ENCODE data around the gene SIDT1. TPM values are rescaled to one million over a fixed set of nuclear protein-coding genes. Genes with fewer than 3 reads are reported as not detected.

Gene SIDT1
- total and polyA plus RNA-seq, 4 donors: 0.08 to 2.2 (median 0.82) TPM

DNA sequence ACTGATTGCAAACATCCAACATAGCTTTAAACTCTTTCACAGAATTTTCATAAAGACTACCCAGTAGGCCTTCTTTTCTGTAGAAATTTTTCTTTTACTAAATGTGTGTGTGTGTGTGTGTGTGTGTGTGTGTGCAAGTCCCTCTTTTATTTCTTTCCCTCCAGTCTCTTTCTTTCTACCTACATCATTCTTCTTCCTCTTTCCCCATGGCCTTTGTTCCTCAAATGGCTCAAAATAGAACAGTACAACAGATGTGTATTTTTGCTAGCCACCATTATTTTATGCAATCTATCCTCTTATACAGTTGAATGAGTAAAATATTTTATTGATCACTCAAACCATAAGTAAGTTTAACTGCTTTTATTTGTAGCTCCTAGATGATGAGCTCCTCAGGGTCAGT lies 87.7 kb downstream of the SIDT1 start:
- H3K27ac ChIP-seq (ENCODE audit: low read depth in 1 of 2, low read length in 2 of 2): no peak overlapping the region
- TF ChIP-seq SP1 (IDR thresholded peaks at IDR 0.05): no peak
- TF ChIP-seq YY1 (IDR thresholded peaks at IDR 0.05): no peak
- no peak for TF ChIP-seq EGR1 (IDR thresholded peaks at IDR 0.05; ENCODE audit: low read depth in 2 of 2)
- TF ChIP-seq, protein P1, sequence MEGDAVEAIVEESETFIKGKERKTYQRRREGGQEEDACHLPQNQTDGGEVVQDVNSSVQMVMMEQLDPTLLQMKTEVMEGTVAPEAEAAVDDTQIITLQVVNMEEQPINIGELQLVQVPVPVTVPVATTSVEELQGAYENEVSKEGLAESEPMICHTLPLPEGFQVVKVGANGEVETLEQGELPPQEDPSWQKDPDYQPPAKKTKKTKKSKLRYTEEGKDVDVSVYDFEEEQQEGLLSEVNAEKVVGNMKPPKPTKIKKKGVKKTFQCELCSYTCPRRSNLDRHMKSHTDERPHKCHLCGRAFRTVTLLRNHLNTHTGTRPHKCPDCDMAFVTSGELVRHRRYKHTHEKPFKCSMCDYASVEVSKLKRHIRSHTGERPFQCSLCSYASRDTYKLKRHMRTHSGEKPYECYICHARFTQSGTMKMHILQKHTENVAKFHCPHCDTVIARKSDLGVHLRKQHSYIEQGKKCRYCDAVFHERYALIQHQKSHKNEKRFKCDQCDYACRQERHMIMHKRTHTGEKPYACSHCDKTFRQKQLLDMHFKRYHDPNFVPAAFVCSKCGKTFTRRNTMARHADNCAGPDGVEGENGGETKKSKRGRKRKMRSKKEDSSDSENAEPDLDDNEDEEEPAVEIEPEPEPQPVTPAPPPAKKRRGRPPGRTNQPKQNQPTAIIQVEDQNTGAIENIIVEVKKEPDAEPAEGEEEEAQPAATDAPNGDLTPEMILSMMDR (IDR thresholded peaks at IDR 0.05; ENCODE audit: low read depth, low read length, missing input control): no peak
- TF ChIP-seq JUND (IDR thresholded peaks at IDR 0.05): no peak
- TF ChIP-seq RXRA (IDR thresholded peaks at IDR 0.05): no peak
- no peak for TF ChIP-seq GABPA (IDR thresholded peaks at IDR 0.05 in 1 of 2, conservative IDR thresholded peaks at IDR 0.05 in 1 of 2)
- H3K9ac ChIP-seq (ENCODE audit: low read depth in 1 of 2, low read length in 2 of 2): no peak overlapping the region
- no peaks in the 10 kb centered on the region for H3K36me3 ChIP-seq (ENCODE audit: control insufficient read depth in 4 of 4, insufficient read depth in 3 of 4, low read depth in 1 of 4, low read length in 3 of 4)
- no peaks in the 10 kb centered on the region for H3K4me1 ChIP-seq (ENCODE audit: control insufficient read depth in 4 of 4, insufficient read depth in 4 of 4, low read length in 3 of 4)
- no peaks in the 10 kb centered on the region for H3K9me3 ChIP-seq (ENCODE audit: control insufficient read depth in 4 of 4, low read length in 3 of 4)
- no peaks in the 10 kb centered on the region for H3K27me3 ChIP-seq (ENCODE audit: control insufficient read depth in 4 of 4, insufficient read depth in 4 of 4, low read length in 3 of 4)
- no peak overlapping the region for H3K4me3 ChIP-seq (ENCODE audit: low read depth in 1 of 3, low read length in 3 of 3)
- DNase-seq (ENCODE audit: low spot score): no peak

DNA sequence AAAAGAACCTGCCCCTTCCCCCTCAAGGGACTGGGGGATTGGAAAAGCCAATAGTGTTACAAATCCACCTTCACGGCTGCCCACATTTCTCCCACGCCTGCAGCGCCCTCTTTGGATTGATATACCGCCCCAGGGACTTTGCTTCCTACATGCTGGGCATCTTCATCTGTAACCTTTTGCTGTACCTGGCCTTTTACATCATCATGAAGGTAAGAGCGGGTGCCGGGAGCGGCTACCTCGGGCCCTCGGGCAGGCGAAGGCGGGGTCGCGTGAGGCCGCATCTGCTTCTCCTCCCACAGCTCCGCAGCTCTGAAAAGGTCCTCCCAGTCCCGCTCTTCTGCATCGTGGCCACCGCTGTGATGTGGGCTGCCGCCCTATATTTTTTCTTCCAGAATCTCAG lies 91.0 kb downstream of the SIDT1 start:
- Histone ChIP-seq H3K4me3 (ENCODE audit: low read depth in 1 of 3, low read length in 3 of 3) (no peak overlapping the region), H3K4me1 (ENCODE audit: control insufficient read depth in 4 of 4, insufficient read depth in 4 of 4, low read length in 3 of 4) (peaks cover 0 to 9% (median 4%) of the 10 kb centered on the region in 4 donors), H3K9me3 (ENCODE audit: control insufficient read depth in 4 of 4, low read length in 3 of 4) (no peaks in the 10 kb centered on the region), H3K27me3 (ENCODE audit: control insufficient read depth in 4 of 4, insufficient read depth in 4 of 4, low read length in 3 of 4) (no peaks in the 10 kb centered on the region), H3K9ac (ENCODE audit: low read depth in 1 of 2, low read length in 2 of 2) (no peak overlapping the region), H3K27ac (ENCODE audit: low read depth in 1 of 2, low read length in 2 of 2) (no peak overlapping the region), H3K36me3 (ENCODE audit: control insufficient read depth in 4 of 4, insufficient read depth in 3 of 4, low read depth in 1 of 4, low read length in 3 of 4) (no peaks in the 10 kb centered on the region)
- 60% methylated on average over 19 of the region's 19 CpGs for WGBS
- no peak for DNase-seq (ENCODE audit: low spot score)
- no peak for TF ChIP-seq TAF1 (conservative IDR thresholded peaks at IDR 0.05)
- peak in 1 of 2 donors; percentile 8 for TF ChIP-seq RAD21 (IDR thresholded peaks at IDR 0.05)
- no peak for TF ChIP-seq FOXA2 (IDR thresholded peaks at IDR 0.05)
- TF ChIP-seq NR2F2 (IDR thresholded peaks at IDR 0.05): no peak

DNA sequence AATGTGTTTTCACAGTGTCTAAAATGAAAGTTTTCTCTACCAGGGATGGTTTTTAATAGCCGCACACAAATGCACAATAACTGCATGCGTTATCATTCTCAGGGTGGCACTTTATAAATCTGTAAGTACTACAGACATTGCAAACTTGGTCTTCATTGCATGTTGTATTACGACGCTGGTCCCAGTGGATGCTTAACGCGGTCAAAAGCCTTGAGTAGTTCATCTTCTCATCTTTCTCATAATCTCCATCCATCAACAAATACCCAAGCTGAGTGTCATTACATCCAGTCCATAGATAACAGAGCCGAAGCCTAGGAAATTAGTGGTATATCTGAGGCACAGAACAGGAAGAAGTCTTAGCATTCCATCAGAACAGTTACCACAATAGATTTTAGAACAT lies 91.5 kb downstream of the SIDT1 start:
- Histone ChIP-seq H3K27ac (ENCODE audit: low read depth in 1 of 2, low read length in 2 of 2) (no peak overlapping the region), H3K9ac (ENCODE audit: low read depth in 1 of 2, low read length in 2 of 2) (no peak overlapping the region), H3K4me3 (ENCODE audit: low read depth in 1 of 3, low read length in 3 of 3) (no peak overlapping the region), H3K36me3 (ENCODE audit: control insufficient read depth in 4 of 4, insufficient read depth in 3 of 4, low read depth in 1 of 4, low read length in 3 of 4) (no peaks in the 10 kb centered on the region), H3K9me3 (ENCODE audit: control insufficient read depth in 4 of 4, low read length in 3 of 4) (no peaks in the 10 kb centered on the region), H3K4me1 (ENCODE audit: control insufficient read depth in 4 of 4, insufficient read depth in 4 of 4, low read length in 3 of 4) (peaks cover 0 to 9% (median 4%) of the 10 kb centered on the region in 4 donors), H3K27me3 (ENCODE audit: control insufficient read depth in 4 of 4, insufficient read depth in 4 of 4, low read length in 3 of 4) (no peaks in the 10 kb centered on the region)
- 95% methylated on average over 7 of the region's 7 CpGs for WGBS
- TF ChIP-seq, protein P2, sequence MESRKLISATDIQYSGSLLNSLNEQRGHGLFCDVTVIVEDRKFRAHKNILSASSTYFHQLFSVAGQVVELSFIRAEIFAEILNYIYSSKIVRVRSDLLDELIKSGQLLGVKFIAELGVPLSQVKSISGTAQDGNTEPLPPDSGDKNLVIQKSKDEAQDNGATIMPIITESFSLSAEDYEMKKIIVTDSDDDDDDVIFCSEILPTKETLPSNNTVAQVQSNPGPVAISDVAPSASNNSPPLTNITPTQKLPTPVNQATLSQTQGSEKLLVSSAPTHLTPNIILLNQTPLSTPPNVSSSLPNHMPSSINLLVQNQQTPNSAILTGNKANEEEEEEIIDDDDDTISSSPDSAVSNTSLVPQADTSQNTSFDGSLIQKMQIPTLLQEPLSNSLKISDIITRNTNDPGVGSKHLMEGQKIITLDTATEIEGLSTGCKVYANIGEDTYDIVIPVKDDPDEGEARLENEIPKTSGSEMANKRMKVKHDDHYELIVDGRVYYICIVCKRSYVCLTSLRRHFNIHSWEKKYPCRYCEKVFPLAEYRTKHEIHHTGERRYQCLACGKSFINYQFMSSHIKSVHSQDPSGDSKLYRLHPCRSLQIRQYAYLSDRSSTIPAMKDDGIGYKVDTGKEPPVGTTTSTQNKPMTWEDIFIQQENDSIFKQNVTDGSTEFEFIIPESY (IDR thresholded peaks at IDR 0.05): no peak
- TF ChIP-seq NR2F2 (IDR thresholded peaks at IDR 0.05): no peak
- TF ChIP-seq GABPA (IDR thresholded peaks at IDR 0.05 in 1 of 2, conservative IDR thresholded peaks at IDR 0.05 in 1 of 2): no peak
- TF ChIP-seq RXRA (IDR thresholded peaks at IDR 0.05): no peak
- TF ChIP-seq SP1 (IDR thresholded peaks at IDR 0.05): no peak
- DNase-seq (ENCODE audit: low spot score): no peak

All from liver (tissue), 9 donors.